ENCODE data around the gene UQCC2.

The UQCC2 gene

GRCh38 chr6:33675968-33676367, 35.5 kb downstream of the UQCC2 start:
- Histone ChIP-seq H2AFZ (ENCODE audit: low read depth, low read length) (no peak overlapping the region), H3K4me1 (ENCODE audit: insufficient read depth, low read length) (peaks cover 11% of the 10 kb centered on the region), H3K4me3 (ENCODE audit: low read length) (no peak overlapping the region), H3K27me3 (ENCODE audit: insufficient read depth, low read length) (no peaks in the 10 kb centered on the region), H3K36me3 (ENCODE audit: insufficient read depth, low read length) (no peaks in the 10 kb centered on the region), H3K9me3 (ENCODE audit: low read length) (no peaks in the 10 kb centered on the region)

- H3K9me3 ChIP-seq (ENCODE audit: low read length), result no peaks in the 10 kb centered on the region
- peaks cover 11% of the 10 kb centered on the region for H3K4me1 ChIP-seq (ENCODE audit: insufficient read depth, low read length)
- no peak overlapping the region for H2AFZ ChIP-seq (ENCODE audit: low read depth, low read length)
- no peaks in the 10 kb centered on the region for H3K27me3 ChIP-seq (ENCODE audit: insufficient read depth, low read length)
- H3K36me3 ChIP-seq (ENCODE audit: insufficient read depth, low read length), result no peaks in the 10 kb centered on the region
- no peak overlapping the region for H3K4me3 ChIP-seq (ENCODE audit: low read length)
Observed at GRCh38 chr6:33673851-33674250, 37.6 kb downstream of the UQCC2 start.

GRCh38 chr6:33672808-33673207, 38.7 kb downstream of the UQCC2 start:
- Histone ChIP-seq H3K9me3 (ENCODE audit: low read length) (no peaks in the 10 kb centered on the region), H3K4me1 (ENCODE audit: insufficient read depth, low read length) (peaks cover 11% of the 10 kb centered on the region), H2AFZ (ENCODE audit: low read depth, low read length) (no peak overlapping the region), H3K36me3 (ENCODE audit: insufficient read depth, low read length) (no peaks in the 10 kb centered on the region), H3K4me3 (ENCODE audit: low read length) (no peak overlapping the region), H3K27me3 (ENCODE audit: insufficient read depth, low read length) (no peaks in the 10 kb centered on the region)

- no peaks in the 10 kb centered on the region for H3K27me3 ChIP-seq (ENCODE audit: insufficient read depth, low read length)
- H3K4me1 ChIP-seq (ENCODE audit: insufficient read depth, low read length), result peaks cover 11% of the 10 kb centered on the region
- H3K9me3 ChIP-seq (ENCODE audit: low read length), result peaks cover 3% of the 10 kb centered on the region
- H3K36me3 ChIP-seq (ENCODE audit: insufficient read depth, low read length), result no peaks in the 10 kb centered on the region
- H3K4me3 ChIP-seq (ENCODE audit: low read length), result no peak overlapping the region
- no peak overlapping the region for H2AFZ ChIP-seq (ENCODE audit: low read depth, low read length)
Observed at GRCh38 chr6:33671744-33672072, 39.8 kb downstream of the UQCC2 start.

GRCh38 chr6:33670971-33671743, 40.3 kb downstream of the UQCC2 start:
- no peak overlapping the region for H3K4me3 ChIP-seq (ENCODE audit: low read length)
- no peak overlapping the region for H2AFZ ChIP-seq (ENCODE audit: low read depth, low read length)
- no peaks in the 10 kb centered on the region for H3K27me3 ChIP-seq (ENCODE audit: insufficient read depth, low read length)
- H3K36me3 ChIP-seq (ENCODE audit: insufficient read depth, low read length), result no peaks in the 10 kb centered on the region
- H3K4me1 ChIP-seq (ENCODE audit: insufficient read depth, low read length), result peaks cover 11% of the 10 kb centered on the region
- peaks cover 3% of the 10 kb centered on the region for H3K9me3 ChIP-seq (ENCODE audit: low read length)

GRCh38 chr6:33670086-33670660, 41.3 kb downstream of the UQCC2 start:
- Histone ChIP-seq H3K36me3 (ENCODE audit: insufficient read depth, low read length) (no peaks in the 10 kb centered on the region), H2AFZ (ENCODE audit: low read depth, low read length) (no peak overlapping the region), H3K9me3 (ENCODE audit: low read length) (peaks cover 3% of the 10 kb centered on the region), H3K4me3 (ENCODE audit: low read length) (no peak overlapping the region), H3K27me3 (ENCODE audit: insufficient read depth, low read length) (no peaks in the 10 kb centered on the region), H3K4me1 (ENCODE audit: insufficient read depth, low read length) (peaks cover 11% of the 10 kb centered on the region)

GRCh38 chr6:33668914-33669313, 42.6 kb downstream of the UQCC2 start:
- Histone ChIP-seq H3K36me3 (ENCODE audit: insufficient read depth, low read length) (no peaks in the 10 kb centered on the region), H3K4me3 (ENCODE audit: low read length) (no peak overlapping the region), H3K4me1 (ENCODE audit: insufficient read depth, low read length) (peaks cover 6% of the 10 kb centered on the region), H3K27me3 (ENCODE audit: insufficient read depth, low read length) (no peaks in the 10 kb centered on the region), H3K9me3 (ENCODE audit: low read length) (peaks cover 3% of the 10 kb centered on the region), H2AFZ (ENCODE audit: low read depth, low read length) (no peak overlapping the region)

GRCh38 chr6:33668328-33668727, 43.2 kb downstream of the UQCC2 start:
- peaks cover under 1% of the 10 kb centered on the region for H3K4me1 ChIP-seq (ENCODE audit: insufficient read depth, low read length)
- no peak overlapping the region for H2AFZ ChIP-seq (ENCODE audit: low read depth, low read length)
- H3K4me3 ChIP-seq (ENCODE audit: low read length), result no peak overlapping the region
- no peaks in the 10 kb centered on the region for H3K27me3 ChIP-seq (ENCODE audit: insufficient read depth, low read length)
- H3K36me3 ChIP-seq (ENCODE audit: insufficient read depth, low read length), result no peaks in the 10 kb centered on the region
- H3K9me3 ChIP-seq (ENCODE audit: low read length), result peaks cover 3% of the 10 kb centered on the region

GRCh38 chr6:33667776-33668175, 43.7 kb downstream of the UQCC2 start:
- Histone ChIP-seq H3K27me3 (ENCODE audit: insufficient read depth, low read length) (no peaks in the 10 kb centered on the region), H3K9me3 (ENCODE audit: low read length) (peaks cover 3% of the 10 kb centered on the region), H3K36me3 (ENCODE audit: insufficient read depth, low read length) (no peaks in the 10 kb centered on the region), H3K4me3 (ENCODE audit: low read length) (no peak overlapping the region), H2AFZ (ENCODE audit: low read depth, low read length) (no peak overlapping the region), H3K4me1 (ENCODE audit: insufficient read depth, low read length) (no peaks in the 10 kb centered on the region)

- no peaks in the 10 kb centered on the region for H3K36me3 ChIP-seq (ENCODE audit: insufficient read depth, low read length)
- no peaks in the 10 kb centered on the region for H3K27me3 ChIP-seq (ENCODE audit: insufficient read depth, low read length)
- no peaks in the 10 kb centered on the region for H3K4me1 ChIP-seq (ENCODE audit: insufficient read depth, low read length)
- H3K9me3 ChIP-seq (ENCODE audit: low read length), result peaks cover 3% of the 10 kb centered on the region
- no peak overlapping the region for H2AFZ ChIP-seq (ENCODE audit: low read depth, low read length)
- H3K4me3 ChIP-seq (ENCODE audit: low read length), result no peak overlapping the region
Observed at GRCh38 chr6:33667072-33667471, 44.4 kb downstream of the UQCC2 start.

GRCh38 chr6:33665957-33666356, 45.5 kb downstream of the UQCC2 start:
- Histone ChIP-seq H2AFZ (ENCODE audit: low read depth, low read length) (no peak overlapping the region), H3K27me3 (ENCODE audit: insufficient read depth, low read length) (no peaks in the 10 kb centered on the region), H3K4me1 (ENCODE audit: insufficient read depth, low read length) (peaks cover 2% of the 10 kb centered on the region), H3K36me3 (ENCODE audit: insufficient read depth, low read length) (no peaks in the 10 kb centered on the region), H3K4me3 (ENCODE audit: low read length) (no peak overlapping the region), H3K9me3 (ENCODE audit: low read length) (peaks cover 3% of the 10 kb centered on the region)

GRCh38 chr6:33664506-33665057, 46.9 kb downstream of the UQCC2 start:
- H3K9me3 ChIP-seq (ENCODE audit: low read length), result peaks cover 3% of the 10 kb centered on the region
- H3K4me3 ChIP-seq (ENCODE audit: low read length), result no peak overlapping the region
- H3K36me3 ChIP-seq (ENCODE audit: insufficient read depth, low read length), result no peaks in the 10 kb centered on the region
- H2AFZ ChIP-seq (ENCODE audit: low read depth, low read length), result no peak overlapping the region
- H3K4me1 ChIP-seq (ENCODE audit: insufficient read depth, low read length), result peaks cover 4% of the 10 kb centered on the region
- H3K27me3 ChIP-seq (ENCODE audit: insufficient read depth, low read length), result no peaks in the 10 kb centered on the region

- no peaks in the 10 kb centered on the region for H3K27me3 ChIP-seq (ENCODE audit: insufficient read depth, low read length)
Observed at GRCh38 chr6:33663727-33664449, 47.6 kb downstream of the UQCC2 start.

More at GRCh38 chr6:33663727-33664449, 47.6 kb downstream of the UQCC2 start:
- H3K9me3 ChIP-seq (ENCODE audit: low read length), result peaks cover 3% of the 10 kb centered on the region
- H2AFZ ChIP-seq (ENCODE audit: low read depth, low read length), result no peak overlapping the region
- no peaks in the 10 kb centered on the region for H3K36me3 ChIP-seq (ENCODE audit: insufficient read depth, low read length)
- peaks cover 4% of the 10 kb centered on the region for H3K4me1 ChIP-seq (ENCODE audit: insufficient read depth, low read length)
- H3K4me3 ChIP-seq (ENCODE audit: low read length), result no peak overlapping the region

Measured in neuron (in vitro differentiated cells).